Effector memory CD4-positive, alpha-beta T cell (primary cell): Measurements from ENCODE around the gene CD300LG.
A peak's percentile ranks its signal among the peaks of the same experiment; 100 is the strongest.

Experiments used
- DNase-seq, 3 donors: peaks; one replicate each; pipeline ENCODE4 v3.0.0-alpha.2; 2020
- H3K27ac ChIP-seq: 2 replicates; pipeline ENCODE4 v1.7.0; 2013; ENCODE audit warnings: mild to moderate bottlenecking, low read length, moderate library complexity; ENCODE audit not compliant: insufficient read depth, poor library complexity, severe bottlenecking
- H3K27me3 ChIP-seq: replicated peaks from 2 replicates; pipeline ENCODE4 v1.7.0; 2013; ENCODE audit warnings: mild to moderate bottlenecking, low read length; ENCODE audit not compliant: insufficient read depth, control insufficient read depth, poor library complexity, severe bottlenecking
- H3K36me3 ChIP-seq: 2 replicates; pipeline ENCODE4 v1.7.0; 2013; ENCODE audit warnings: mild to moderate bottlenecking, low read length, moderate library complexity; ENCODE audit not compliant: control insufficient read depth, insufficient read depth
- H3K4me1 ChIP-seq: 2 replicates; pipeline ENCODE4 v1.7.0; 2013; ENCODE audit warnings: low read length, mild to moderate bottlenecking; ENCODE audit not compliant: control insufficient read depth, insufficient read depth, poor library complexity, severe bottlenecking
- H3K4me3 ChIP-seq: 2 replicates; pipeline ENCODE4 v1.7.0; 2013; ENCODE audit warnings: low read length, low read depth, mild to moderate bottlenecking; ENCODE audit not compliant: insufficient read depth, poor library complexity, severe bottlenecking
- H3K9me3 ChIP-seq: 2 replicates; pipeline ENCODE4 v1.7.0; 2013; ENCODE audit warnings: mild to moderate bottlenecking, low read length, moderate library complexity; ENCODE audit not compliant: control insufficient read depth

CD300LG gene

DNA sequence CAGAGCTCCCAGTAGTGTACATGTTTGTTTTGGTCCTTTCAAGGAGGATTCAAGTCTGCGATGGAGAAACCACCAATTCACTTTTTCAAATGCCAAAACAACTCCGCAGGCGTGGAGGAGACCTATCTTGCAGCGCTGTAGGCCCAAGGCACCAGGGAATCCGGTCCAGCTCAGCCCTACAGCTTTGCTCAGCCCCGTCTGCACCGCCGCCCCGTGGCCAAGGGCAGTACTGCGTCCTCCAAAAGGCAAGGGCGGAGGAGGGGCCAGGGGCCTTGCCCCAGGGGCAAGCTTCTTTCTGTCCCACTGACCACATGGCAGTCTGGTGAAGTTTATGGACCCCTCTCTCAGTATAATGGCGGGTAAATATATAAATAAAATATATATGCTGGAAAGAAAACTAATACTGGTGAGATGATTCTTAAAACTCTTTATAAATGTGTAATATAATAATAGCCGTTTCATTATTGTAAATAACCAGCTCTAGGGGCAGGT is 709 bp upstream of the CD300LG start:
- H3K4me1 ChIP-seq = no peaks in the 10 kb centered on the region
- no peaks in the 10 kb centered on the region for H3K27me3 ChIP-seq
- H3K36me3 ChIP-seq = no peaks in the 10 kb centered on the region
- H3K4me3 ChIP-seq = no peak overlapping the region
- H3K9me3 ChIP-seq = no peaks in the 10 kb centered on the region
- peak; percentile 22 to 56 (median 38) for DNase-seq
- no peak overlapping the region for H3K27ac ChIP-seq

DNA sequence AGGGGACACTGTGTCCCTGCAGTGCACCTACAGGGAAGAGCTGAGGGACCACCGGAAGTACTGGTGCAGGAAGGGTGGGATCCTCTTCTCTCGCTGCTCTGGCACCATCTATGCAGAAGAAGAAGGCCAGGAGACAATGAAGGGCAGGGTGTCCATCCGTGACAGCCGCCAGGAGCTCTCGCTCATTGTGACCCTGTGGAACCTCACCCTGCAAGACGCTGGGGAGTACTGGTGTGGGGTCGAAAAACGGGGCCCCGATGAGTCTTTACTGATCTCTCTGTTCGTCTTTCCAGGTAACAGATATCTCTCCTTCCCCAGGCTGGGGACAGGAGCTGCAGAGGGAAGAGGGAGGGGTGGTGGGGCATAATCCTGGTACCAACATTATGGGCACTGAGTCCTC is 1.6 kb downstream of the CD300LG start:
- H3K27me3 ChIP-seq = no peaks in the 10 kb centered on the region
- H3K27ac ChIP-seq = no peak overlapping the region
- DNase-seq = no peak

DNA sequence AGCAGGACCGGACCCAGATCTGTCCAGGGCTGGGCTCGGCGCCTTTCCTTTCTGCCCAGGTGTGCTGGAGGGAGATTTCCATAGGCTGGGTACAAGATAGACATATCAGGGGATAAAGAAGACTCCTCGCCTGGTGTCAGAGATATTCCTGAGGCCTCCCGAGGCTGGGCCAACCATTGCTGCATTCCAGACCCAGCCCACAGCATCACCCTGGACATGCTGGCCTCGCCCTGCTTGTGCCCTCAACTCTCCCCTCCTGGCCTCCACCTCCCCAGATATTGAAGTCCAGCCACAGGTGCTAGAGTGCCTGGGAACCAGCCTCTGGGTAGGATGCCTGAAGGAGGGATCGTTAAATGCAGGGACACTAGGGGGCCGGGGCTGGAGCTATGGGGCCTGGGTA is 2.1 kb downstream of the CD300LG start:
- no peak for DNase-seq
- Histone ChIP-seq H3K27me3 (no peaks in the 10 kb centered on the region), H3K9me3 (no peaks in the 10 kb centered on the region), H3K27ac (no peak overlapping the region), H3K4me1 (no peaks in the 10 kb centered on the region), H3K36me3 (no peaks in the 10 kb centered on the region), H3K4me3 (no peak overlapping the region)

More for the DNA sequence above, 1.6 kb downstream of the CD300LG start:
- Histone ChIP-seq H3K4me1 (no peaks in the 10 kb centered on the region), H3K36me3 (no peaks in the 10 kb centered on the region), H3K4me3 (no peak overlapping the region), H3K9me3 (no peaks in the 10 kb centered on the region)

GRCh38 chr17:43852571-43852970 is 5.6 kb downstream of the CD300LG start:
- DNase-seq = no peak
- Histone ChIP-seq H3K36me3 (no peaks in the 10 kb centered on the region), H3K9me3 (no peaks in the 10 kb centered on the region), H3K4me1 (no peaks in the 10 kb centered on the region), H3K27ac (no peak overlapping the region), H3K27me3 (no peaks in the 10 kb centered on the region), H3K4me3 (no peak overlapping the region)

DNA sequence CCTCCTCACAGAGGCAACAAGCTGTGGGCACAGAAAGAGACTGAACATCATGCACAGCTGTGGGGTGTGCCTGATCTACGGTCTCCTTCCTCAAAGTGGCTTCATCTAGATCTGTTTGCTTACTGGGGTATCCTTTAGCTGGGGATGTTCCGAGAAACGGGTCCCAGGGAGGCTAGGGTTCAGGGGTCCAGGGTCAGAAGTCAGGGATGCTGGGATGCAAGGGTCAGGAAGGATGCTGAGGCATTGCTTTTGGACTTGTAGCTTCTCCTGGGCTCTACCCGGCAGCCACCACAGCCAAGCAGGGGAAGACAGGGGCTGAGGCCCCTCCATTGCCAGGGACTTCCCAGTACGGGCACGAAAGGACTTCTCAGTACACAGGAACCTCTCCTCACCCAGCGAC is 6.6 kb downstream of the CD300LG start:
- H3K36me3 ChIP-seq = no peaks in the 10 kb centered on the region
- peaks cover 3% of the 10 kb centered on the region for H3K27me3 ChIP-seq
- H3K27ac ChIP-seq = no peak overlapping the region
- no peaks in the 10 kb centered on the region for H3K4me1 ChIP-seq
- no peak for DNase-seq
- no peak overlapping the region for H3K4me3 ChIP-seq
- no peaks in the 10 kb centered on the region for H3K9me3 ChIP-seq

DNA sequence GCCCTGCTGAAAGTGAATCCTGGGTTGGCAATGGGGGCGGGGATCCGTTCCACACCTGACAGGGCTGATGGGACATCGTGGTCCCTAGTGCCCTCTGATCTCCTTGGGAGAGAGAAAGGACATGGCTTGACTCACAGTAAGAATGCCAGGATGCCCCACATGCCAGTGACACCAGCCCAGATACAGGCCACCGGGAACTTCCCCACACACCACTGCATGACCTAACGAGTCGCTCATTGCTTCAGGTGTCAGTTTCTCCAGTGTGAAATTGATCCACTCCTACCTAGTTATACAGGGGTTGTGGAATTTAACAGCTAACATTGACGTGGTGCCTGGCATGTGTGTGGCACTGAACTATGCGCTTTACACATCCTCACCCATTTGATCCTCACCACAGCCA is 7.5 kb downstream of the CD300LG start:
- no peak overlapping the region for H3K4me3 ChIP-seq
- DNase-seq = no peak
- H3K36me3 ChIP-seq = no peaks in the 10 kb centered on the region
- no peaks in the 10 kb centered on the region for H3K9me3 ChIP-seq
- H3K27ac ChIP-seq = no peak overlapping the region
- no peaks in the 10 kb centered on the region for H3K4me1 ChIP-seq
- H3K27me3 ChIP-seq = peaks cover 3% of the 10 kb centered on the region

GRCh38 chr17:43855061-43855460 is 8.1 kb downstream of the CD300LG start:
- Histone ChIP-seq H3K36me3 (no peaks in the 10 kb centered on the region), H3K27ac (no peak overlapping the region), H3K27me3 (peaks cover 3% of the 10 kb centered on the region), H3K4me3 (no peak overlapping the region), H3K9me3 (no peaks in the 10 kb centered on the region), H3K4me1 (no peaks in the 10 kb centered on the region)
- no peak for DNase-seq

DNA sequence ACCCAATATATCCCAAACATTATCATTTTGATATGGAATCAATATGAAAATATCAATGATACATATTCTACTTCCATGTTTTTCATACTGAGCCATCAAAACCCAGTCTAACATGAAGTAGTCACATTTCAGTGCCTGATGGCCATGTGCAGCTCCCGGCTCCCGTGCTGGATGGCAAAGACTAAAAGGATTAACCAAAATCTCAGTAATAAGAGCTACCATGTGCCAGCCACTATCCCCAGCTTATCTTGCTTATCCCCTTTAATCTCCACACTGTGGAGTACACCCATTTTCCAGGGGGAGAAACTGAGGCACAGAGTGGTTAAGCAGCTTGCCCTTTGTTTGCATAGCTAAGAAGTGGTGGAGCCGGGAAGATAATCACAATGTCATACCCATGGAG is 9.2 kb downstream of the CD300LG start:
- Histone ChIP-seq H3K4me3 (no peak overlapping the region), H3K36me3 (no peaks in the 10 kb centered on the region), H3K4me1 (no peaks in the 10 kb centered on the region), H3K27ac (no peak overlapping the region), H3K27me3 (peaks cover 3% of the 10 kb centered on the region), H3K9me3 (no peaks in the 10 kb centered on the region)
- DNase-seq = no peak

DNA sequence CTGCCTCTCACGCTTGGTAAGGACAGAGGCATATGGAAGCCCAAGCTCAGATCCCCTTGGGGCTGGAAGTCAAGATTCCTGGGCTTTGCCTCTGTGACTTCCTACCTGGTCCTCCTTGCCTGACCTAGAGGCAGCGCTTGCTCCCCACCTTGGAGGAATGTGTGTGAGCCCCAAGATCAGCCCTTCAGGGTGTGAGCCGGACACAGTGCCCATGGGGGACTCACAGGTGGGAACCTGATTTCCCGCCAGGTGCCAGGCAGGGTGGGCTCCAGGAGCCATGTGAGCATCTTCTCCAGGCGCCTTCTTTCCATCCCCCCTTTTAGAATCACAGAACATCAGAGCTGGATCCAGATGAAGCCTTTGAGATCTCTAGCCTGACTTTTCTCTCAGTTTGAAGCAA is 10.2 kb downstream of the CD300LG start:
- Histone ChIP-seq H3K9me3 (no peaks in the 10 kb centered on the region), H3K27ac (no peak overlapping the region), H3K36me3 (no peaks in the 10 kb centered on the region), H3K4me3 (no peak overlapping the region), H3K4me1 (no peaks in the 10 kb centered on the region), H3K27me3 (peaks cover 3% of the 10 kb centered on the region)
- no peak for DNase-seq

DNA sequence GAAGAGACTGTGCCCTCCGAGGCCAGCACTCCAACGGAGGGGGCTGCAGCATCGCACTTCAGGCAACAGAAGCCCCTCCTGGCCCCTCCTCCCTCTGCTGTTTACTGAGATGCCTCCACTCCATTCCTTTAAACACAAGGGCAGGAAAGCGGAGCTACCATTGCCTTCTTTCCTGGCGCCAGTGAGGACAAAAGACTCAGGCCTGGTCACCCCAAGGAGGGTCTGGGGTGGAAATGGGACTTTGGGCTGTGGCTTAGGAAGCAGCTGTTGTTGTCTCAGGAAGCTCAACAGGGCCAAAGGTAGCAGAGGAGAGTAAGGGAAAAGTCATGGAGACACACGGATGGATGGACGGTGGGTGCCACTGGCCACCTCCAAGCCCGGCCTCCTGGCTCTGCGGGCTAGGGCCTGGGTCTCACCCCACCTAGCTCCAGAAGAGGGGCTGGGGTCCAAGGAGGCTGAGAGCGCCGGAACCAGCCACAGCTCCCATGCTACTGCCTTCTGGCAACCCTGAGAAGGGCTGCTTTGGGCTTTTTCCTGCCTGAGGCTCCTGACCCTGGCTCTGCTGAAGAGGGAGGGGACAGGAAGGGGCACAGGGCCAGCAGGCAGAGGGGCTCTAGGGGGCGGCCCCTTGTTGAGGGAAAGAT is 11.1 kb downstream of the CD300LG start:
- Histone ChIP-seq H3K36me3 (no peaks in the 10 kb centered on the region), H3K4me1 (no peaks in the 10 kb centered on the region), H3K27ac (no peak overlapping the region), H3K9me3 (no peaks in the 10 kb centered on the region), H3K4me3 (no peak overlapping the region), H3K27me3 (peaks cover 3% of the 10 kb centered on the region)
- no peak for DNase-seq
